ENCODE data around the gene SYNM. TPM values are rescaled to one million over a fixed set of nuclear protein-coding genes. Genes with fewer than 3 reads are reported as not detected.
"Not testable (repeated sequence)": the region's sequence is repeated elsewhere in the genome, so short reads cannot be mapped to it uniquely, and the experiment has no call there.

Gene SYNM
- total and polyA plus RNA-seq, 8 donors = 2.0 to 4.5 (median 3.3) TPM

DNA sequence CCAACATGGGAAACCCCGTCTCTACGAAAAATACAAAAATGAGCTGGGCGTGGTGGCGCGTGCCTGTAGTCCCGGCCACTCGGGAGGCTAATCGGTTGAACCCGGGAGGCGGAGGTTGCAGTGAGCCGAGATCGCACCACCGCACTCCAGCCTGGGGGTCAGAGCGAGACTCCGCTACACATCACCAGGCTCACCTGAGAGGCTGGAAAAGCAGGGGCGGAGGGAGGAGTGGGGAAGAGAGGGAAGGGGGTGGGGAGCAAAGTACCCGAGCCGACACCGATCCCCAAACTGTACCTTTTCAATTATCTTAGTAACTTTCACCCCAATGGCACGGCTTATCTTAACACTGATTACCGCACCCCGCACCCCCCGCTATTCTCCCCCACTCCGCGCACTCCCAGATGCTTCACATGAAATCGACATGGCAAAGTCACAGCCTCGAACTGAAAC, 46.4 kb upstream of the SYNM start:
- H3K4me3 ChIP-seq = peak overlapping the region in 2 of 4 donors; percentile 40 to 60
- no peaks in the 10 kb centered on the region for H3K4me1 ChIP-seq
- H3K36me3 ChIP-seq = no peaks in the 10 kb centered on the region
- peak in 3 of 6 donors; percentile 21 to 50 (median 46) for DNase-seq
- TF ChIP-seq, protein P1, sequence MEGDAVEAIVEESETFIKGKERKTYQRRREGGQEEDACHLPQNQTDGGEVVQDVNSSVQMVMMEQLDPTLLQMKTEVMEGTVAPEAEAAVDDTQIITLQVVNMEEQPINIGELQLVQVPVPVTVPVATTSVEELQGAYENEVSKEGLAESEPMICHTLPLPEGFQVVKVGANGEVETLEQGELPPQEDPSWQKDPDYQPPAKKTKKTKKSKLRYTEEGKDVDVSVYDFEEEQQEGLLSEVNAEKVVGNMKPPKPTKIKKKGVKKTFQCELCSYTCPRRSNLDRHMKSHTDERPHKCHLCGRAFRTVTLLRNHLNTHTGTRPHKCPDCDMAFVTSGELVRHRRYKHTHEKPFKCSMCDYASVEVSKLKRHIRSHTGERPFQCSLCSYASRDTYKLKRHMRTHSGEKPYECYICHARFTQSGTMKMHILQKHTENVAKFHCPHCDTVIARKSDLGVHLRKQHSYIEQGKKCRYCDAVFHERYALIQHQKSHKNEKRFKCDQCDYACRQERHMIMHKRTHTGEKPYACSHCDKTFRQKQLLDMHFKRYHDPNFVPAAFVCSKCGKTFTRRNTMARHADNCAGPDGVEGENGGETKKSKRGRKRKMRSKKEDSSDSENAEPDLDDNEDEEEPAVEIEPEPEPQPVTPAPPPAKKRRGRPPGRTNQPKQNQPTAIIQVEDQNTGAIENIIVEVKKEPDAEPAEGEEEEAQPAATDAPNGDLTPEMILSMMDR (IDR thresholded peaks at IDR 0.05) = no peak
- no peak overlapping the region for H3K27ac ChIP-seq
- no peaks in the 10 kb centered on the region for H3K9me3 ChIP-seq
- ATAC-seq = peak; percentile 15 to 50 (median 45)
- FAIRE-seq = no peak
- WGBS, 2 donors = 36% methylated on average over 27 of the region's 27 CpGs
- H3K27me3 ChIP-seq = no peaks in the 10 kb centered on the region
- intact Hi-C loops (cut with DNase I) = loop anchor here in 1 of 3 donors (10.0 kb wide), 1 partner anchor 284 kb away; no protein-coding TSS in a partner anchor

DNA sequence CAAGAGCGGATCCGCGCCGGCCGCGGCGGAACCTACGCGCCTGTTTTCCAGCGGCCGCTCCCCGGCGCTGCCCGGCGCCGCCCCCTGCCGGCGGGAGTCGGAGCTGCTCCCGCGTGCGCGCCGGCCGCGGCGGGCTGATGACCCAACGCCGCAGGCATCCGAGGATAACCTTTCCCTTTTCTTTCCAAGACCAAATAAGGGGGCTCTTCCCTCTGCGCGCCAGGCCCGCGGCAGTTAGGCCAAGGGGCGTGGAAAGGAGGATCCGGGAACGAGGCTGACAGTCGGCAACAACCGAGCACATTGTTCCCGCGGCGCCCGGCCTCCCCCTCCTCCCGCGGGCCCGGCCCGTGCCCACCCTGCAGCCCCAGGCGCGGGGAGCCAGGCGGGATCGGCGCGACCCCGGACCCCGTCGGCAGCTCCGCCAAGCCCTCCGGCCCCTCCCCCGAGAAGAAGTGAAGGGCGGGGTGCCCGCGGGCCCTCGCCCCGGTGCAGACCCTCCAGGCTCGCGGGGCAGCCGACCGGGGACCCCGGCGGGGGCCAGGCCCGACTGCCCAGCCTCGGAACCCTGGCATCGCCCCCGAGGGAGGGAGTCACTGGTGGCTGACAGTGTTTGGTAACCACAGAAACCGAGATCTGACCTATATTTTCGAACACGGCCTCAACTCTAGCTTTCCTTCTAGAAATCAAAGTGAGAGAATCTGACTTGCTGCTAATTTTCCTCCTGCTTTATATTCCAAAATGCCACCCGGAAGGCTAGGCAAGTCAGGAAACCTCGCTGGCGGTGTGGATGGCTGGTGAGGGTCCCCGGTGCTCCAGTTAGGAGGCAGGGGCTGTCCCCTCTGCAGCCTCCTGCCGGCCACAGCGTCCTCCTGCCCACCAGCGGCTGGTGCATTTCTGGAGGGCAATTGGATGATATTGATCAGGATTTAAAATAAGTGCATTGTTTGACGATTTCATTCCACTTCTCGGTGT, 45.6 kb upstream of the SYNM start:
- no peaks in the 10 kb centered on the region for H3K36me3 ChIP-seq
- intact Hi-C loops (cut with DNase I) = loop anchor here in 1 of 3 donors (10.0 kb wide), 1 partner anchor 284 kb away; no protein-coding TSS in a partner anchor
- peak; percentile 38 to 89 (median 70) for DNase-seq
- no peak for FAIRE-seq
- no peaks in the 10 kb centered on the region for H3K4me1 ChIP-seq
- no peaks in the 10 kb centered on the region for H3K9me3 ChIP-seq
- peak overlapping the region; percentile 10 to 60 (median 30) for H3K4me3 ChIP-seq
- H3K27ac ChIP-seq = no peak overlapping the region
- ATAC-seq = peak; percentile 92 to 96 (median 96)
- WGBS, 2 donors = 9 to 12% methylated on average over 70 to 82 of the region's 86 CpGs
- TF ChIP-seq, protein P1 (IDR thresholded peaks at IDR 0.05) = peak; percentile 71 to 81 (median 76)
- no peaks in the 10 kb centered on the region for H3K27me3 ChIP-seq

DNA sequence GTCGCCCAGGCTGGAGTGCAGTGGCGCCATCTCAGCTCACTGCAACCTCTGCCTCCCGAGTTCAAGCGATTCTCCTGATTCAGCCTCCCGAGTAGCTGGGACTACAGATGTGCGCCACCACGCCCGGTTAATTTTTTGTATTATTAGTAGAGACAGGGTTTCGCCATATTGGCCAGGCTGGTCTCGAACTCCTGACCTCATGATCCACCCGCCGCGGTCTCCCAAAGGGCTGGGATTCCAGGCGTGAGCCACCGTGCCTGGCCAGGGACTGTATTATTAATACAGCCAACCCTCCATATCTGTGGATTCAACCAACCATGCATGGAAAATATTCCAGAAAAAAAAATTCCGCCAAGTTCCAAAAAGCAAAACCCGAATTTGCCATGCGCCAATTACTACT, 44.7 kb upstream of the SYNM start:
- intact Hi-C loops (cut with DNase I) = loop anchor here in 2 of 3 donors (10.0 kb wide), 2 partner anchors 545 to 615 kb away; no protein-coding TSS in a partner anchor
- not testable (repeated sequence) for H3K4me3 ChIP-seq, H3K36me3 ChIP-seq, H3K4me1 ChIP-seq, H3K27ac ChIP-seq, H3K27me3 ChIP-seq, H3K9me3 ChIP-seq, FAIRE-seq, ATAC-seq
- WGBS, 2 donors = 91 to 96% methylated on average over 18 of the region's 18 CpGs
- DNase-seq = peak in 1 of 6 donors; percentile 30

DNA sequence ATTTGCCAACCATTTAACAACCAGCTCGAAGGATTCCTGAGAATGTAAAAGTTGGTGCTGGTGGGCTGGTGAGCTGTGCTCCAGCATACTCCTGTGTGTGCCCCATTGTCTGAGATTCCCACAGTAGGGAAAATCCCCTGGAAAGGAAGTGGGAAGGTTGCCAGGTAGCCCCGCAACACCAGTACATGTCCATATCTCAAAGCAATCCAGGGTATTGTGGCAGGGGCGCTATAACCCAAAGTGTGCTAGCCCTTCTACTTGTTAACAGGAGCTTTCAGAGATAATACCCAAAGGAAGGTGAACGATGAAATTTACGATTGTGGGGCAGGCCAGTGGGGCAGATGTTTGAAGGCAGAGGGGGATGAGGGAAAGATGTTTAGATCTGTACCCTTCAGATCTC, 42.7 kb upstream of the SYNM start:
- ATAC-seq (no peak), FAIRE-seq (no peak), DNase-seq (peak in 1 of 6 donors; percentile 19)
- 77 to 79% methylated on average over 5 of the region's 5 CpGs for whole genome bisulfite sequencing, 2 donors
- Histone ChIP-seq H3K4me1 (no peaks in the 10 kb centered on the region), H3K27ac (no peak overlapping the region), H3K36me3 (no peaks in the 10 kb centered on the region), H3K27me3 (no peaks in the 10 kb centered on the region), H3K9me3 (no peaks in the 10 kb centered on the region), H3K4me3 (no peak overlapping the region)
- intact Hi-C loops (cut with DNase I) = loop anchor here in 2 of 3 donors (10.0 kb wide), 2 partner anchors 547 to 617 kb away; no protein-coding TSS in a partner anchor
- TF ChIP-seq, protein P1 (IDR thresholded peaks at IDR 0.05) = no peak

DNA sequence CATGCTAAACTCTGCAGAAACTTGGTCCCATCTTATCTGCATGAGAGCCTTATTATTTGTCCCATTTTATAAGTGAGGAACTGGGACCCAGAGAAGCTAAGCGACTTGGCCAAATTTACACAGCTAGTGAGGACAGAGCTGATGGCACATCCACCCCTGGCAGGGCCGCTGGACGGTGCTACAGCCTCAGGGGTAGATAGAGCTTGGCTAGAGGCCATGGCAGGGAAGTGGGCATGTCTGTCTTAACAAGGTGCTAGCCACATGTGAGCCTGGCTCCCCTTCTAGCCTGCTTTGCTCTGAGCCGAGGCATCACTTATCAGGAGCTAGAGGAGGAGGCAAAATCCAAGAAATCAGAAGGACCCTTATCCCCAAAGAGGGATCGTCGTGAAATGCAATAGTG, 36.7 kb upstream of the SYNM start:
- ATAC-seq (no peak), FAIRE-seq (no peak), DNase-seq (no peak)
- H3K4me1 ChIP-seq = no peaks in the 10 kb centered on the region
- intact Hi-C loops (cut with DNase I) = loop anchor here in 2 of 3 donors (10.0 kb wide), 2 partner anchors 553 to 623 kb away; no protein-coding TSS in a partner anchor
- TF ChIP-seq, protein P1 (IDR thresholded peaks at IDR 0.05) = no peak
- 73 to 79% methylated on average over 6 of the region's 6 CpGs for WGBS, 2 donors
- H3K27ac ChIP-seq = no peak overlapping the region
- H3K4me3 ChIP-seq = no peak overlapping the region
- no peaks in the 10 kb centered on the region for H3K9me3 ChIP-seq
- no peaks in the 10 kb centered on the region for H3K27me3 ChIP-seq
- no peaks in the 10 kb centered on the region for H3K36me3 ChIP-seq
